Measurements from ENCODE around the gene TNNT2.

TNNT2 gene

GRCh38 chr1:201375169-201375568, 2.3 kb downstream of the TNNT2 start:
- H3K9me3 ChIP-seq (ENCODE audit: insufficient read depth, low read depth, low read length): no peaks in the 10 kb centered on the region
- H3K27ac ChIP-seq (ENCODE audit: low read depth, low read length): peak overlapping the region; percentile 98; the same call in 1 of the 2 replicates
- H3K4me3 ChIP-seq (ENCODE audit: low read length): no peak overlapping the region
- no peaks in the 10 kb centered on the region for H3K36me3 ChIP-seq (ENCODE audit: insufficient read depth, low read length)
- H3K4me1 ChIP-seq (ENCODE audit: insufficient read depth, low read length): peaks cover 36% of the 10 kb centered on the region
- no peaks in the 10 kb centered on the region for H3K27me3 ChIP-seq (ENCODE audit: insufficient read depth, low read length)
- 81% methylated on average over 4 of the region's 4 CpGs for WGBS
- H3K9ac ChIP-seq (ENCODE audit: low read depth, low read length): no peak overlapping the region

GRCh38 chr1:201374364-201374763, 3.1 kb downstream of the TNNT2 start:
- H3K27ac ChIP-seq (ENCODE audit: low read depth, low read length): no peak overlapping the region
- H3K27me3 ChIP-seq (ENCODE audit: insufficient read depth, low read length): no peaks in the 10 kb centered on the region
- H3K36me3 ChIP-seq (ENCODE audit: insufficient read depth, low read length): no peaks in the 10 kb centered on the region
- peaks cover 36% of the 10 kb centered on the region for H3K4me1 ChIP-seq (ENCODE audit: insufficient read depth, low read length)
- no peaks in the 10 kb centered on the region for H3K9me3 ChIP-seq (ENCODE audit: insufficient read depth, low read depth, low read length)
- no peak overlapping the region for H3K9ac ChIP-seq (ENCODE audit: low read depth, low read length)
- WGBS: 72% methylated on average over 7 of the region's 7 CpGs
- no peak overlapping the region for H3K4me3 ChIP-seq (ENCODE audit: low read length)

- Histone ChIP-seq H3K4me1 (ENCODE audit: insufficient read depth, low read length) (peaks cover 27% of the 10 kb centered on the region), H3K27ac (ENCODE audit: low read depth, low read length) (no peak overlapping the region), H3K9me3 (ENCODE audit: insufficient read depth, low read depth, low read length) (no peaks in the 10 kb centered on the region), H3K9ac (ENCODE audit: low read depth, low read length) (no peak overlapping the region), H3K36me3 (ENCODE audit: insufficient read depth, low read length) (no peaks in the 10 kb centered on the region), H3K4me3 (ENCODE audit: low read length) (no peak overlapping the region), H3K27me3 (ENCODE audit: insufficient read depth, low read length) (no peaks in the 10 kb centered on the region)
- WGBS: 88% methylated on average over 6 of the region's 6 CpGs
Measured at GRCh38 chr1:201371792-201372191, 5.7 kb downstream of the TNNT2 start.

GRCh38 chr1:201371276-201371675, 6.2 kb downstream of the TNNT2 start:
- H3K27ac ChIP-seq (ENCODE audit: low read depth, low read length): no peak overlapping the region
- WGBS: 94% methylated on average over 9 of the region's 9 CpGs
- no peaks in the 10 kb centered on the region for H3K27me3 ChIP-seq (ENCODE audit: insufficient read depth, low read length)
- peaks cover 26% of the 10 kb centered on the region for H3K4me1 ChIP-seq (ENCODE audit: insufficient read depth, low read length)
- no peaks in the 10 kb centered on the region for H3K9me3 ChIP-seq (ENCODE audit: insufficient read depth, low read depth, low read length)
- H3K9ac ChIP-seq (ENCODE audit: low read depth, low read length): no peak overlapping the region
- no peaks in the 10 kb centered on the region for H3K36me3 ChIP-seq (ENCODE audit: insufficient read depth, low read length)
- H3K4me3 ChIP-seq (ENCODE audit: low read length): no peak overlapping the region

GRCh38 chr1:201370500-201370899, 7.0 kb downstream of the TNNT2 start:
- H3K36me3 ChIP-seq (ENCODE audit: insufficient read depth, low read length): no peaks in the 10 kb centered on the region
- WGBS: 82% methylated on average over 3 of the region's 3 CpGs
- H3K4me1 ChIP-seq (ENCODE audit: insufficient read depth, low read length): peaks cover 18% of the 10 kb centered on the region
- H3K27ac ChIP-seq (ENCODE audit: low read depth, low read length): no peak overlapping the region
- no peaks in the 10 kb centered on the region for H3K27me3 ChIP-seq (ENCODE audit: insufficient read depth, low read length)
- H3K4me3 ChIP-seq (ENCODE audit: low read length): no peak overlapping the region
- no peak overlapping the region for H3K9ac ChIP-seq (ENCODE audit: low read depth, low read length)
- no peaks in the 10 kb centered on the region for H3K9me3 ChIP-seq (ENCODE audit: insufficient read depth, low read depth, low read length)

- 94% methylated on average over 6 of the region's 6 CpGs for WGBS
- H3K4me3 ChIP-seq (ENCODE audit: low read length): no peak overlapping the region
- H3K9me3 ChIP-seq (ENCODE audit: insufficient read depth, low read depth, low read length): no peaks in the 10 kb centered on the region
- H3K27ac ChIP-seq (ENCODE audit: low read depth, low read length): no peak overlapping the region
- no peaks in the 10 kb centered on the region for H3K27me3 ChIP-seq (ENCODE audit: insufficient read depth, low read length)
- H3K9ac ChIP-seq (ENCODE audit: low read depth, low read length): no peak overlapping the region
- peaks cover 6% of the 10 kb centered on the region for H3K4me1 ChIP-seq (ENCODE audit: insufficient read depth, low read length)
- no peaks in the 10 kb centered on the region for H3K36me3 ChIP-seq (ENCODE audit: insufficient read depth, low read length)
Measured at GRCh38 chr1:201369209-201369608, 8.3 kb downstream of the TNNT2 start.

GRCh38 chr1:201366696-201367095, 10.8 kb downstream of the TNNT2 start:
- 80% methylated on average over 7 of the region's 7 CpGs for WGBS
- Histone ChIP-seq H3K4me3 (ENCODE audit: low read length) (no peak overlapping the region), H3K9me3 (ENCODE audit: insufficient read depth, low read depth, low read length) (no peaks in the 10 kb centered on the region), H3K27ac (ENCODE audit: low read depth, low read length) (no peak overlapping the region), H3K4me1 (ENCODE audit: insufficient read depth, low read length) (peaks cover under 1% of the 10 kb centered on the region; the same call in 1 of the 2 replicates), H3K36me3 (ENCODE audit: insufficient read depth, low read length) (no peaks in the 10 kb centered on the region), H3K9ac (ENCODE audit: low read depth, low read length) (no peak overlapping the region), H3K27me3 (ENCODE audit: insufficient read depth, low read length) (no peaks in the 10 kb centered on the region)

- no peaks in the 10 kb centered on the region for H3K27me3 ChIP-seq (ENCODE audit: insufficient read depth, low read length)
- H3K9me3 ChIP-seq (ENCODE audit: insufficient read depth, low read depth, low read length): no peaks in the 10 kb centered on the region
- H3K4me1 ChIP-seq (ENCODE audit: insufficient read depth, low read length): no peaks in the 10 kb centered on the region
- H3K27ac ChIP-seq (ENCODE audit: low read depth, low read length): no peak overlapping the region
- 87% methylated on average over 11 of the region's 11 CpGs for WGBS
- H3K9ac ChIP-seq (ENCODE audit: low read depth, low read length): no peak overlapping the region
- H3K4me3 ChIP-seq (ENCODE audit: low read length): no peak overlapping the region
- no peaks in the 10 kb centered on the region for H3K36me3 ChIP-seq (ENCODE audit: insufficient read depth, low read length)
Measured at GRCh38 chr1:201365251-201365650, 12.2 kb downstream of the TNNT2 start.

GRCh38 chr1:201364808-201365105, 12.7 kb downstream of the TNNT2 start:
- 93% methylated on average over 6 of the region's 6 CpGs for WGBS

GRCh38 chr1:201363467-201363866, 14.0 kb downstream of the TNNT2 start:
- Histone ChIP-seq H3K9me3 (ENCODE audit: insufficient read depth, low read depth, low read length) (no peaks in the 10 kb centered on the region), H3K4me1 (ENCODE audit: insufficient read depth, low read length) (peaks cover 4% of the 10 kb centered on the region; the same call in 1 of the 2 replicates), H3K36me3 (ENCODE audit: insufficient read depth, low read length) (no peaks in the 10 kb centered on the region), H3K4me3 (ENCODE audit: low read length) (no peak overlapping the region), H3K27me3 (ENCODE audit: insufficient read depth, low read length) (no peaks in the 10 kb centered on the region), H3K27ac (ENCODE audit: low read depth, low read length) (no peak overlapping the region), H3K9ac (ENCODE audit: low read depth, low read length) (no peak overlapping the region)
- 93% methylated on average over 8 of the region's 8 CpGs for WGBS

More at GRCh38 chr1:201364808-201365105, 12.7 kb downstream of the TNNT2 start:
- Histone ChIP-seq H3K27ac (ENCODE audit: low read depth, low read length) (no peak overlapping the region), H3K9me3 (ENCODE audit: insufficient read depth, low read depth, low read length) (no peaks in the 10 kb centered on the region), H3K4me1 (ENCODE audit: insufficient read depth, low read length) (no peaks in the 10 kb centered on the region), H3K27me3 (ENCODE audit: insufficient read depth, low read length) (no peaks in the 10 kb centered on the region), H3K4me3 (ENCODE audit: low read length) (no peak overlapping the region), H3K36me3 (ENCODE audit: insufficient read depth, low read length) (no peaks in the 10 kb centered on the region), H3K9ac (ENCODE audit: low read depth, low read length) (no peak overlapping the region)

- Histone ChIP-seq H3K4me1 (ENCODE audit: insufficient read depth, low read length) (peaks cover 4% of the 10 kb centered on the region; the same call in 1 of the 2 replicates), H3K27me3 (ENCODE audit: insufficient read depth, low read length) (no peaks in the 10 kb centered on the region)
- 94% methylated on average over 3 of the region's 3 CpGs for WGBS
Measured at GRCh38 chr1:201362906-201363305, 14.6 kb downstream of the TNNT2 start.

More at GRCh38 chr1:201362906-201363305, 14.6 kb downstream of the TNNT2 start:
- Histone ChIP-seq H3K9me3 (ENCODE audit: insufficient read depth, low read depth, low read length) (no peaks in the 10 kb centered on the region), H3K9ac (ENCODE audit: low read depth, low read length) (no peak overlapping the region), H3K27ac (ENCODE audit: low read depth, low read length) (no peak overlapping the region), H3K4me3 (ENCODE audit: low read length) (no peak overlapping the region), H3K36me3 (ENCODE audit: insufficient read depth, low read length) (no peaks in the 10 kb centered on the region)

Data from HUES64 (cell line).